Muscle layer of duodenum (tissue), 2 donors: ENCODE data around the gene STIM1.
"Not testable (repeated sequence)": the region's sequence is repeated elsewhere in the genome, so short reads cannot be mapped to it uniquely, and the experiment has no call there.

Source experiments
- H3K27ac ChIP-seq: one replicate; pipeline ENCODE4 v1.7.0; 2013; ENCODE audit warnings: mild to moderate bottlenecking, low read length
- H3K27me3 ChIP-seq: one replicate; pipeline ENCODE4 v1.7.0; 2013; ENCODE audit warnings: low read depth, mild to moderate bottlenecking, control low read depth, low read length
- H3K36me3 ChIP-seq, 2 donors: one replicate each; pipeline ENCODE4 v1.7.0; 2013; ENCODE audit warnings: low read length in 2 of 2, control low read depth in 1 of 2, mild to moderate bottlenecking in 1 of 2; ENCODE audit not compliant: insufficient read depth in 2 of 2, control insufficient read depth in 1 of 2
- H3K4me1 ChIP-seq, 2 donors: one replicate each; pipeline ENCODE4 v1.7.0; 2013; ENCODE audit warnings: low read length in 2 of 2, mild to moderate bottlenecking in 2 of 2, control low read depth in 1 of 2, moderate library complexity in 1 of 2; ENCODE audit not compliant: insufficient read depth in 2 of 2, control insufficient read depth in 1 of 2
- H3K4me3 ChIP-seq, 2 donors: one replicate each; pipeline ENCODE4 v1.7.0; 2013; ENCODE audit warnings: low read length in 2 of 2, low read depth in 1 of 2, mild to moderate bottlenecking in 1 of 2
- H3K9me3 ChIP-seq, 2 donors: one replicate each; pipeline ENCODE4 v1.7.0; 2013; ENCODE audit warnings: low read length in 2 of 2, control low read depth in 1 of 2, mild to moderate bottlenecking in 1 of 2; ENCODE audit not compliant: control insufficient read depth in 1 of 2
- donor health status: healthy.

The STIM1 gene

GRCh38 chr11:4039011-4039410 is 183.5 kb downstream of the STIM1 start:
- Histone ChIP-seq H3K27ac (no peak overlapping the region), H3K36me3 (no peaks in the 10 kb centered on the region), H3K4me1 (peaks cover 0 to 5% of the 10 kb centered on the region in 2 donors), H3K27me3 (no peaks in the 10 kb centered on the region), H3K9me3 (no peaks in the 10 kb centered on the region), H3K4me3 (no peak overlapping the region)

GRCh38 chr11:4040461-4040860 is 185.0 kb downstream of the STIM1 start:
- H3K36me3 ChIP-seq, result no peaks in the 10 kb centered on the region
- H3K27ac ChIP-seq, result no peak overlapping the region
- H3K4me3 ChIP-seq, result no peak overlapping the region
- H3K9me3 ChIP-seq, result no peaks in the 10 kb centered on the region
- H3K4me1 ChIP-seq, result peaks cover 5 to 18% of the 10 kb centered on the region in 2 donors
- no peaks in the 10 kb centered on the region for H3K27me3 ChIP-seq

GRCh38 chr11:4041731-4042391 is 186.4 kb downstream of the STIM1 start:
- H3K27me3 ChIP-seq, result no peaks in the 10 kb centered on the region
- no peak overlapping the region for H3K27ac ChIP-seq
- no peaks in the 10 kb centered on the region for H3K9me3 ChIP-seq
- peaks cover 5 to 18% of the 10 kb centered on the region in 2 donors for H3K4me1 ChIP-seq
- no peak overlapping the region for H3K4me3 ChIP-seq
- H3K36me3 ChIP-seq, result no peaks in the 10 kb centered on the region

- Histone ChIP-seq H3K9me3 (no peaks in the 10 kb centered on the region), H3K27ac (no peak overlapping the region), H3K27me3 (no peaks in the 10 kb centered on the region), H3K4me1 (peaks cover 5 to 18% of the 10 kb centered on the region in 2 donors), H3K36me3 (no peaks in the 10 kb centered on the region), H3K4me3 (no peak overlapping the region)
Measured at GRCh38 chr11:4044976-4045646, 189.6 kb downstream of the STIM1 start.

- no peak overlapping the region for H3K4me3 ChIP-seq
- H3K4me1 ChIP-seq, result peaks cover 5 to 15% of the 10 kb centered on the region in 2 donors
- H3K27ac ChIP-seq, result no peak overlapping the region
- H3K27me3 ChIP-seq, result no peaks in the 10 kb centered on the region
- H3K9me3 ChIP-seq, result no peaks in the 10 kb centered on the region
- no peaks in the 10 kb centered on the region for H3K36me3 ChIP-seq
Measured at GRCh38 chr11:4048340-4048739, 192.9 kb downstream of the STIM1 start.

GRCh38 chr11:4049006-4049405 is 193.5 kb downstream of the STIM1 start:
- no peaks in the 10 kb centered on the region for H3K27me3 ChIP-seq
- H3K27ac ChIP-seq, result no peak overlapping the region
- peaks cover 5 to 13% of the 10 kb centered on the region in 2 donors for H3K4me1 ChIP-seq
- no peaks in the 10 kb centered on the region for H3K9me3 ChIP-seq
- H3K4me3 ChIP-seq, result no peak overlapping the region
- no peaks in the 10 kb centered on the region for H3K36me3 ChIP-seq

- Histone ChIP-seq H3K36me3 (no peaks in the 10 kb centered on the region), H3K27ac (no peak overlapping the region), H3K27me3 (no peaks in the 10 kb centered on the region)
Measured at GRCh38 chr11:4050138-4050537, 194.7 kb downstream of the STIM1 start.

GRCh38 chr11:4053200-4053599 is 197.7 kb downstream of the STIM1 start:
- not testable (repeated sequence) for H3K9me3 ChIP-seq, H3K27me3 ChIP-seq, H3K27ac ChIP-seq, H3K4me1 ChIP-seq, H3K36me3 ChIP-seq, H3K4me3 ChIP-seq

More at GRCh38 chr11:4050138-4050537, 194.7 kb downstream of the STIM1 start:
- no peaks in the 10 kb centered on the region for H3K9me3 ChIP-seq
- H3K4me1 ChIP-seq, result peaks cover 0 to 3% of the 10 kb centered on the region in 2 donors
- H3K4me3 ChIP-seq, result no peak overlapping the region

GRCh38 chr11:4054643-4055042 is 199.2 kb downstream of the STIM1 start:
- peaks cover 7 to 12% of the 10 kb centered on the region in 2 donors for H3K36me3 ChIP-seq
- no peak overlapping the region for H3K27ac ChIP-seq
- no peaks in the 10 kb centered on the region for H3K27me3 ChIP-seq
- peaks cover 0 to 5% of the 10 kb centered on the region in 2 donors for H3K4me1 ChIP-seq
- H3K9me3 ChIP-seq, result no peaks in the 10 kb centered on the region
- H3K4me3 ChIP-seq, result no peak overlapping the region

GRCh38 chr11:4059424-4059823 is 204.0 kb downstream of the STIM1 start:
- Histone ChIP-seq H3K9me3 (no peaks in the 10 kb centered on the region), H3K36me3 (peaks cover 8 to 21% of the 10 kb centered on the region in 2 donors), H3K27me3 (no peaks in the 10 kb centered on the region), H3K27ac (no peak overlapping the region), H3K4me1 (peaks cover 0 to 8% of the 10 kb centered on the region in 2 donors), H3K4me3 (no peak overlapping the region)

- H3K27ac ChIP-seq, result no peak overlapping the region
Measured at GRCh38 chr11:4060182-4060923, 204.9 kb downstream of the STIM1 start.

More at GRCh38 chr11:4060182-4060923, 204.9 kb downstream of the STIM1 start:
- Histone ChIP-seq H3K27me3 (no peaks in the 10 kb centered on the region), H3K4me1 (peaks cover 3 to 18% of the 10 kb centered on the region in 2 donors), H3K4me3 (no peak overlapping the region), H3K9me3 (no peaks in the 10 kb centered on the region), H3K36me3 (peaks cover 8 to 21% of the 10 kb centered on the region in 2 donors)
